RWPE2 (cell line): Measurements from ENCODE around the gene RC3H1.

Experiments
- ATAC-seq: fragments of 200-7000 bp; cut with Tn5 transposase; 3 replicates; pipeline ENCODE4 v1.9.1; 2021; ENCODE audit warnings: low read depth
- DNase-seq: peaks from one replicate; pipeline ENCODE4 v3.0.0-alpha.2; 2020; ENCODE audit warnings: low spot score
- H3K27ac ChIP-seq: fragments of 450-650 bp; 2 replicates; pipeline ENCODE4 v1.5.1; 2017; ENCODE audit warnings: mild to moderate bottlenecking; ENCODE audit not compliant: poor library complexity, severe bottlenecking
- H3K27me3 ChIP-seq: fragments of 250-450 bp; sonication (Bioruptor Pico); 2 replicates; pipeline ENCODE4 v1.5.1; 2021; ENCODE audit warnings: mild to moderate bottlenecking, moderate library complexity; ENCODE audit not compliant: insufficient read depth, poor library complexity, severe bottlenecking
- H3K36me3 ChIP-seq: fragments of 250-450 bp; sonication (Bioruptor Pico); 2 replicates; pipeline ENCODE4 v1.5.1; 2020; ENCODE audit warnings: low read depth, mild to moderate bottlenecking, moderate library complexity
- H3K4me1 ChIP-seq: fragments of 250-450 bp; sonication (Bioruptor Pico); 2 replicates; pipeline ENCODE4 v1.5.1; 2021; ENCODE audit warnings: mild to moderate bottlenecking, moderate library complexity; ENCODE audit not compliant: insufficient read depth, poor library complexity, severe bottlenecking
- H3K4me3 ChIP-seq: fragments of 250-450 bp; sonication (Bioruptor Pico); 2 replicates; pipeline ENCODE4 v1.5.1; 2021; ENCODE audit warnings: mild to moderate bottlenecking, moderate library complexity; ENCODE audit not compliant: severe bottlenecking
- H3K9me3 ChIP-seq: fragments of 250-450 bp; sonication (Bioruptor Pico); 2 replicates; pipeline ENCODE4 v1.5.1; 2021; ENCODE audit warnings: mild to moderate bottlenecking, moderate library complexity; ENCODE audit not compliant: severe bottlenecking
- CTCF ChIP-seq: fragments of 450-650 bp; IDR thresholded peaks from one replicate; pipeline ENCODE4 v1.5.1; 2017; ENCODE audit warnings: mild to moderate bottlenecking, moderate library complexity; ENCODE audit not compliant: poor library complexity, severe bottlenecking

The RC3H1 gene

GRCh38 chr1:174041369-174041768 is 19.2 kb upstream of the RC3H1 start:
- peaks cover 7% of the 10 kb centered on the region for H3K4me1 ChIP-seq
- no peaks in the 10 kb centered on the region for H3K36me3 ChIP-seq
- ATAC-seq (no peak), DNase-seq (no peak)
- H3K4me3 ChIP-seq = no peak overlapping the region
- no peaks in the 10 kb centered on the region for H3K27me3 ChIP-seq
- TF ChIP-seq CTCF = no peak
- H3K9me3 ChIP-seq = no peaks in the 10 kb centered on the region
- H3K27ac ChIP-seq = no peak overlapping the region

- Histone ChIP-seq H3K9me3 (no peaks in the 10 kb centered on the region), H3K27me3 (no peaks in the 10 kb centered on the region), H3K4me1 (peaks cover 7% of the 10 kb centered on the region), H3K4me3 (no peak overlapping the region), H3K27ac (no peak overlapping the region), H3K36me3 (no peaks in the 10 kb centered on the region)
- no peak for TF ChIP-seq CTCF
- ATAC-seq = peak; percentile 97
- no peak for DNase-seq
Measured at GRCh38 chr1:174040387-174040786, 18.2 kb upstream of the RC3H1 start.

- DNase-seq = no peak
- TF ChIP-seq CTCF = no peak
- Histone ChIP-seq H3K9me3 (no peaks in the 10 kb centered on the region), H3K4me1 (peaks cover 4% of the 10 kb centered on the region), H3K4me3 (no peak overlapping the region), H3K27ac (no peak overlapping the region), H3K27me3 (no peaks in the 10 kb centered on the region), H3K36me3 (no peaks in the 10 kb centered on the region)
- no peak; the same call in 2 of the 3 replicates for ATAC-seq
Measured at GRCh38 chr1:174039027-174039426, 16.9 kb upstream of the RC3H1 start.

GRCh38 chr1:174036798-174037197 is 14.6 kb upstream of the RC3H1 start:
- peaks cover 4% of the 10 kb centered on the region for H3K4me1 ChIP-seq
- H3K27ac ChIP-seq = no peak overlapping the region
- DNase-seq (no peak), ATAC-seq (no peak)
- no peak overlapping the region for H3K4me3 ChIP-seq
- no peaks in the 10 kb centered on the region for H3K27me3 ChIP-seq
- H3K9me3 ChIP-seq = no peaks in the 10 kb centered on the region
- no peaks in the 10 kb centered on the region for H3K36me3 ChIP-seq
- TF ChIP-seq CTCF = no peak

- no peaks in the 10 kb centered on the region for H3K9me3 ChIP-seq
- peaks cover 4% of the 10 kb centered on the region for H3K4me1 ChIP-seq
- no peak overlapping the region for H3K27ac ChIP-seq
- H3K4me3 ChIP-seq = no peak overlapping the region
- no peaks in the 10 kb centered on the region for H3K36me3 ChIP-seq
- ATAC-seq (no peak), DNase-seq (no peak)
- no peaks in the 10 kb centered on the region for H3K27me3 ChIP-seq
- no peak for TF ChIP-seq CTCF
Measured at GRCh38 chr1:174036204-174036603, 14.0 kb upstream of the RC3H1 start.
